GM23338 (cell line): Measurements from ENCODE around the gene NEK4.

ENCODE experiments used
- CREB1 ChIP-seq: fragments of 250-450 bp; sonication (Bioruptor Pico); IDR thresholded peaks from 2 replicates; pipeline ENCODE4 v1.5.0; 2020; ENCODE audit warnings: low read depth, mild to moderate bottlenecking, moderate library complexity
- CTCF ChIP-seq, 2 experiments: fragments of 200-600 bp in 1 of 2; sonication (generic) in 1 of 2; conservative IDR thresholded peaks; 2 replicates each; pipeline versions ENCODE4 v1.5.1 to v1.6.1; 2016 to 2017; ENCODE audit warnings: antibody characterized with exemption in 2 of 2, low read depth in 2 of 2, mild to moderate bottlenecking in 2 of 2, moderate library complexity in 1 of 2
- ETS1 ChIP-seq: IDR thresholded peaks from 2 replicates; pipeline ENCODE4 v1.6.1; 2016; ENCODE audit warnings: antibody characterized with exemption
- EZH2 ChIP-seq: fragments of 200-600 bp; sonication (generic); IDR thresholded peaks from one replicate; pipeline ENCODE4 v1.8.0; 2017; ENCODE audit warnings: antibody characterized with exemption, mild to moderate bottlenecking, low read depth; ENCODE audit not compliant: unreplicated experiment
- EZH2phosphoT487 ChIP-seq: fragments of 200-600 bp; sonication (generic); IDR thresholded peaks from one replicate; pipeline ENCODE4 v1.8.1; 2018; ENCODE audit warnings: antibody characterized with exemption; ENCODE audit not compliant: unreplicated experiment
- JUNB ChIP-seq: IDR thresholded peaks from one replicate; pipeline ENCODE4 v1.6.1; 2016; ENCODE audit warnings: antibody characterized with exemption; ENCODE audit not compliant: unreplicated experiment
- POLR2AphosphoS5 ChIP-seq: IDR thresholded peaks from 2 replicates; pipeline ENCODE4 v1.6.1; 2016; ENCODE audit warnings: antibody characterized with exemption, low read depth
- REST ChIP-seq: IDR thresholded peaks from one replicate; pipeline ENCODE4 v1.6.1; 2018; ENCODE audit warnings: antibody characterized with exemption; ENCODE audit not compliant: unreplicated experiment

DNA sequence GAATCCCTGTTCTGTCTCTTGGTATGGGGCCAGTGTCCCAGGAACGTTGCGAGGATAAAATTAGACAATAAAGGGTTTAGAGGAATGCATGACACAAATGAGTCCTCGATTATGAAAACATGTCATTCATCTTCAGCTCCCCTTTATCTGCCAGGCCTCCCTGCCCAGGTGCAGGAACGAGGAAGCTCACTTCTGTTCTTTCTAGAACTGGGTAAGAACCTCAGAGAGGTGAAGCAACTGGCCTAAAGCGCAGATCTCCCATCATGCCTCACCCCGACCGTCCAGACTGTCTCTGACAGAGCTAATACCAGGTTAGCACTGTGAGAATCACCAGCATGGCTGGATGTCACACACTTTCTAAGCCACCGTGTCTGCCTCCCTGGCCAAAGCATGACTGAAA, 5.1 kb upstream of the NEK4 start:
- TF ChIP-seq CTCF (conservative IDR thresholded peaks at IDR 0.05; ENCODE audit: low read depth in 2 of 2), result no peak
- no peak for TF ChIP-seq JUNB
- TF ChIP-seq CREB1 (CRISPR knock-in tag), result no peak
- TF ChIP-seq EZH2, result no peak
- TF ChIP-seq REST, result no peak
- no peak for TF ChIP-seq POLR2AphosphoS5
- no peak for TF ChIP-seq ETS1
- no peak for TF ChIP-seq EZH2phosphoT487
